Pancreas (tissue), 10 donors: Measurements from ENCODE around the gene GAD2. TPM values are rescaled to one million over a fixed set of nuclear protein-coding genes. Genes with fewer than 3 reads are reported as not detected.

Experiments used
- ATAC-seq, 4 donors: fragments of 200-7000 bp; cut with Tn5 transposase; one replicate each; pipeline versions ENCODE4 v1.8.0 to v1.9.1; 2020; ENCODE audit warnings: mild to moderate bottlenecking in 4 of 4, moderate library complexity in 4 of 4
- DNase-seq, 6 donors: peaks; one replicate each; pipeline ENCODE4 v3.0.0-alpha.2; 2020
- FAIRE-seq: peaks from 2 replicates; lab custom pipeline; 2012; peaks lifted over from hg19 to GRCh38; lab: Jason Lieb, UNC
- H3K27ac ChIP-seq, 4 donors: fragments of 200-600 bp; sonication (generic); 1 replicate in 3 of 4; 2 replicates in 1 of 4; pipeline versions ENCODE4 v1.5.0 to v1.8.0; 2020
- H3K27me3 ChIP-seq, 4 donors: fragments of 200-600 bp; one replicate each; pipeline ENCODE4 v1.8.0; 2021
- H3K36me3 ChIP-seq, 3 donors: fragments of 200-600 bp; sonication (generic) in 1 of 3; one replicate each; pipeline versions ENCODE4 v1.5.0 to v1.8.0; 2020 to 2021
- H3K4me1 ChIP-seq, 3 donors: fragments of 200-600 bp; one replicate each; pipeline ENCODE4 v1.8.0; 2021
- H3K4me3 ChIP-seq, 4 donors: fragments of 200-600 bp; sonication (generic) in 2 of 4; one replicate each; pipeline versions ENCODE4 v1.5.0 to v1.8.0; 2020 to 2021
- H3K9me3 ChIP-seq, 4 donors: fragments of 200-600 bp; one replicate each; pipeline ENCODE4 v1.8.0; 2021
- CTCF ChIP-seq, 4 donors: fragments of 200-600 bp; sonication (generic) in 3 of 4; IDR thresholded peaks; one replicate each; pipeline versions ENCODE4 v1.5.0 to v1.8.0; 2021; ENCODE audit warnings: antibody characterized with exemption in 4 of 4
- WGBS, 2 donors: extraction: QIAGEN DNeasy Blood & Tissue Kit; methylation state at CpG; one replicate each; pipeline ENCODE4 v1.1.7; 2013; 5-methylcytosine and 5-hydroxymethylcytosine counted together
- intact Hi-C, 3 donors: fragments of 100-400 bp; cut with DNase I; formaldehyde crosslinking; loops; one replicate each; pipeline versions ENCODE4 v1.11.1 to v1.14.2; 2022
- polyA plus RNA-seq, 2 donors: library from polyadenylated mRNA; stranded (reverse); fragments of 200-250 nt; gene quantifications; one replicate each; pipeline ENCODE4 v1.2.3, GENCODE V29; 2013
- total RNA-seq, 6 donors: library from RNA; stranded (reverse); fragmentation: NEBNext Ultra II Directional in 4 of 6; extraction: Animal tissue kit (Norgen Biotek cat#: 25700) in 4 of 6; gene quantifications; one replicate each; pipeline versions ENCODE4 v1.2.1 to v1.2.4, GENCODE V29; 2021 to 2023
- donor health status: healthy with polysubstance abuse.
- donor health status: DM: no; HTN: no; CAD: no; lungs with moderate emphysema.
- donor health status: DM: no; HTN: no; CAD: no.
- donor health status: control.
- donor health status: control.
- donor health status: Bipolar disorder and iron deficiency.
- donor health status: DM: yes; HTN: yes; CAD: no.
- donor health status: DM: no; HTN: no; CAD: no.
- donor health status: DM: no; HTN: no; CAD: no.
- donor health status: DM: yes; HTN: yes; CAD: no.

The GAD2 gene
- total RNA-seq (10 to 100 TPM in 2 of 6 donors, 1 to 10 TPM in 4; 1.9 to 14.6 (median 5.3) TPM), polyA plus RNA-seq (10 to 100 TPM; 25.2 to 64.7 TPM)

GRCh38 chr10:26216585-26217395, at the start of gene GAD2:
Gene GAD2, plus strand, starts transcription at chr10:26216774. Its CDS starts 36 bp downstream, at chr10:26216810.
- peak within 1 kb of the TSS in 1 of 4 donors; percentile 34 for H3K4me3 ChIP-seq
- no peaks in the 10 kb centered on the region for H3K9me3 ChIP-seq
- FAIRE-seq (no peak), DNase-seq (peak in 1 of 6 donors; percentile 64), ATAC-seq (peak in 2 of 4 donors; percentile 23 to 44)
- H3K4me1 ChIP-seq, result peaks cover 0 to 3% (median 0%) of the 10 kb centered on the region in 3 donors
- peaks cover 3 to 65% (median 10%) of the 10 kb centered on the region in 4 donors for H3K27me3 ChIP-seq
- peak within 1 kb of the TSS in 1 of 4 donors; percentile 33 for H3K27ac ChIP-seq
- intact Hi-C loops, result no loop called here
- TF ChIP-seq CTCF (IDR thresholded peaks at IDR 0.05), result no peak
- 2 to 3% methylated on average over 56 to 60 of the region's 60 CpGs for WGBS, 2 donors
- H3K36me3 ChIP-seq, result no peaks in the 10 kb centered on the region

GRCh38 chr10:26169466-26169865, 47.1 kb upstream of the GAD2 start:
- H3K4me1 ChIP-seq, result no peaks in the 10 kb centered on the region
- no peaks in the 10 kb centered on the region for H3K27me3 ChIP-seq
- DNase-seq (no peak), ATAC-seq (no peak), FAIRE-seq (no peak)
- 65 to 70% methylated on average over 2 of the region's 2 CpGs for WGBS, 2 donors
- H3K36me3 ChIP-seq, result no peaks in the 10 kb centered on the region
- H3K9me3 ChIP-seq, result no peaks in the 10 kb centered on the region
- H3K4me3 ChIP-seq, result no peak overlapping the region
- no peak for TF ChIP-seq CTCF (IDR thresholded peaks at IDR 0.05)
- intact Hi-C loops, result no loop called here
- H3K27ac ChIP-seq, result no peak overlapping the region

- TF ChIP-seq CTCF (IDR thresholded peaks at IDR 0.05), result no peak
- DNase-seq, result no peak
- FAIRE-seq, result no peak
- no peaks in the 10 kb centered on the region for H3K36me3 ChIP-seq
- H3K27ac ChIP-seq, result no peak overlapping the region
- no peaks in the 10 kb centered on the region for H3K4me1 ChIP-seq
- H3K4me3 ChIP-seq, result no peak overlapping the region
- intact Hi-C loops, result no loop called here
- no peaks in the 10 kb centered on the region for H3K9me3 ChIP-seq
- ATAC-seq, result no peak
- 63 to 72% methylated on average over 7 of the region's 7 CpGs for WGBS, 2 donors
- no peaks in the 10 kb centered on the region for H3K27me3 ChIP-seq
These were observed 44.4 kb upstream of the GAD2 start for GRCh38 chr10:26172131-26172530.

- DNase-seq (no peak), FAIRE-seq (no peak), ATAC-seq (no peak)
- H3K27me3 ChIP-seq, result no peaks in the 10 kb centered on the region
- no peaks in the 10 kb centered on the region for H3K4me1 ChIP-seq
- WGBS, 2 donors, result 20 to 36% methylated on average over 2 of the region's 2 CpGs
- no peaks in the 10 kb centered on the region for H3K36me3 ChIP-seq
- H3K27ac ChIP-seq, result no peak overlapping the region
- intact Hi-C loops, result no loop called here
- TF ChIP-seq CTCF (IDR thresholded peaks at IDR 0.05), result no peak
- H3K9me3 ChIP-seq, result no peaks in the 10 kb centered on the region
- no peak overlapping the region for H3K4me3 ChIP-seq
These were observed 42.7 kb upstream of the GAD2 start for GRCh38 chr10:26173837-26174236.

- Histone ChIP-seq H3K4me3 (no peak overlapping the region), H3K4me1 (no peaks in the 10 kb centered on the region), H3K9me3 (no peaks in the 10 kb centered on the region), H3K27me3 (no peaks in the 10 kb centered on the region), H3K36me3 (no peaks in the 10 kb centered on the region), H3K27ac (no peak overlapping the region)
- ATAC-seq (no peak), DNase-seq (no peak), FAIRE-seq (no peak)
- intact Hi-C loops, result no loop called here
- no peak for TF ChIP-seq CTCF (IDR thresholded peaks at IDR 0.05)
- 73 to 75% methylated on average over 4 of the region's 4 CpGs for WGBS, 2 donors
These were observed 39.2 kb upstream of the GAD2 start for GRCh38 chr10:26177341-26177740.
